Smooth muscle cell (in vitro differentiated cells): Measurements from ENCODE around the gene SLC38A1. TPM values are rescaled to one million over a fixed set of nuclear protein-coding genes. Genes with fewer than 3 reads are reported as not detected.
"Not testable (repeated sequence)": the region's sequence is repeated elsewhere in the genome, so short reads cannot be mapped to it uniquely, and the experiment has no call there.

Experiments used
- DNase-seq: peaks from one replicate; lab custom pipeline; 2025; ENCODE audit not compliant: unreplicated experiment; lab: John Stamatoyannopoulos, UW
- H2AFZ ChIP-seq: fragments of 200-600 bp; sonication (generic); 2 replicates; pipeline ENCODE4 v1.6.0; 2016; ENCODE audit warnings: antibody characterized with exemption, low read depth, mild to moderate bottlenecking
- H3F3A ChIP-seq: fragments of 200-600 bp; sonication (generic); 2 replicates; pipeline ENCODE4 v1.6.0; 2017; ENCODE audit warnings: antibody characterized with exemption, low read depth
- H3K27ac ChIP-seq: fragments of 200-600 bp; sonication (generic); 2 replicates; pipeline ENCODE4 v1.5.1; 2016; ENCODE audit warnings: low read depth, mild to moderate bottlenecking
- H3K27me3 ChIP-seq: fragments of 200-600 bp; sonication (generic); 2 replicates; pipeline ENCODE4 v1.6.1; 2016; ENCODE audit warnings: low read depth, mild to moderate bottlenecking
- H3K36me3 ChIP-seq: fragments of 200-600 bp; sonication (generic); 2 replicates; pipeline ENCODE4 v1.5.1; 2016; ENCODE audit warnings: low read depth
- H3K4me1 ChIP-seq: fragments of 200-600 bp; sonication (generic); 2 replicates; pipeline ENCODE4 v1.5.1; 2016; ENCODE audit warnings: low read depth
- H3K4me2 ChIP-seq: fragments of 200-600 bp; sonication (generic); 2 replicates; pipeline ENCODE4 v1.6.0; 2016; ENCODE audit warnings: mild to moderate bottlenecking
- H3K4me3 ChIP-seq: fragments of 200-600 bp; sonication (generic); 2 replicates; pipeline ENCODE4 v1.5.1; 2016; ENCODE audit warnings: mild to moderate bottlenecking
- H3K79me2 ChIP-seq: fragments of 200-600 bp; sonication (generic); 2 replicates; pipeline ENCODE4 v1.6.0; 2016; ENCODE audit warnings: low read depth, mild to moderate bottlenecking
- H3K9ac ChIP-seq: fragments of 200-600 bp; sonication (generic); 2 replicates; pipeline ENCODE4 v1.6.0; 2016; ENCODE audit warnings: low read depth
- H3K9me3 ChIP-seq: fragments of 200-600 bp; sonication (generic); replicated peaks from 2 replicates; pipeline ENCODE4 v1.5.1; 2016; ENCODE audit warnings: low read depth
- H4K20me1 ChIP-seq: fragments of 200-600 bp; sonication (generic); 2 replicates; pipeline ENCODE4 v1.6.0; 2016; ENCODE audit warnings: low read depth
- CTCF ChIP-seq: fragments of 200-600 bp; sonication (generic); IDR thresholded peaks from 2 replicates; pipeline ENCODE4 v1.5.1; 2017; ENCODE audit warnings: borderline replicate concordance, mild to moderate bottlenecking, antibody characterized with exemption; ENCODE audit not compliant: insufficient read depth, poor library complexity, severe bottlenecking
- WGBS: methylation state at CpG from one replicate; pipeline ENCODE4 v1.1.7; 2016; ENCODE audit warnings: low lambda C conversion rate; 5-methylcytosine and 5-hydroxymethylcytosine counted together
- polyA plus RNA-seq: library from polyadenylated mRNA; unstranded; fragments of >200 nt; fragmentation: Nextera tagmentation; extraction: Ambion mirVana; gene quantifications from 2 replicates; pipeline ENCODE4 v1.2.1, GENCODE V29; 2016
- total RNA-seq: library from RNA; depleted of rRNA; stranded (reverse); fragments of >200 nt; gene quantifications from 2 replicates; pipeline ENCODE4 v1.2.3, GENCODE V29; 2014

Gene SLC38A1
- total and polyA plus RNA-seq, 2 experiments from 2014 or later, result 23.5 to 85.8 TPM

GRCh38 chr12:46165191-46165590 is 103.7 kb downstream of the SLC38A1 start:
- H3K9ac ChIP-seq, result no peak overlapping the region
- H3K27ac ChIP-seq, result no peak overlapping the region
- peaks cover 8% of the 10 kb centered on the region for H3K4me1 ChIP-seq
- no peaks in the 10 kb centered on the region for H4K20me1 ChIP-seq
- H3K79me2 ChIP-seq, result no peaks in the 10 kb centered on the region
- H3K4me3 ChIP-seq, result no peak overlapping the region
- H2AFZ ChIP-seq, result no peak overlapping the region
- no peak for TF ChIP-seq CTCF
- no peak for DNase-seq
- peaks cover 12% of the 10 kb centered on the region for H3F3A ChIP-seq
- no peaks in the 10 kb centered on the region for H3K9me3 ChIP-seq
- WGBS, result 73% methylated on average over 4 of the region's 5 CpGs
- no peaks in the 10 kb centered on the region for H3K36me3 ChIP-seq
- no peak overlapping the region for H3K4me2 ChIP-seq
- H3K27me3 ChIP-seq, result no peaks in the 10 kb centered on the region

DNA sequence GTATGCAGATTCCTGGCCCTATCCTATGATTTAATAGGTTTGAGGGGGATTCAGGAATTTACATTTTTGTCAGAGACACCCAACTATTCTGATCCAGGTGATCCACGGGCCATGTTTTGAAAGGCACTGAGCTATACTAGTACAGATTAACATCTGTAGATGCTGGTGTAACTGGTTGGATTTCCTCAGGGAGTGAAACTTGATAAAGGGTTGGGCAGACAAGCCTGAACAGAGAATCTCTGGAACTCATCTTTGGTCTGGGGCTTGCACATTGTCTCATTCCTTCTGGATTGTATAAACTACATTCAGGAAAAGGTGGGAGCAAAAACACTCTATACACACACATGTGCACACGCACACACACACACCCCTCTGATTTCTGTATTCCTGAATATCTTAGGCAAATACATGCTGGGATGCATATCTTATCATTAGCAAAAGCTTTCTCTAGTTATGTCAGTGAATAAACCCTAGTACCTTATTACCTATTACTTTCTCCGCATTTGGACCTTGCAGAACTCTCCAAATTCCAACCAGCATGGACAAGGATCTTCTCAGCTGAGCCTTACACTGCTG is 104.6 kb downstream of the SLC38A1 start:
- Histone ChIP-seq H3K27ac (peak overlapping the region; percentile 29), H4K20me1 (no peaks in the 10 kb centered on the region)
- WGBS, result 53% methylated on average over 3 of the region's 3 CpGs

GRCh38 chr12:46162549-46163076 is 106.2 kb downstream of the SLC38A1 start:
- not testable (repeated sequence) for H3K4me3 ChIP-seq, H3K36me3 ChIP-seq, H4K20me1 ChIP-seq, H3K79me2 ChIP-seq, H3K27me3 ChIP-seq, DNase-seq, H3K4me2 ChIP-seq, H3K9me3 ChIP-seq, H3K27ac ChIP-seq, H2AFZ ChIP-seq, H3K9ac ChIP-seq
- peaks cover 14% of the 10 kb centered on the region for H3K4me1 ChIP-seq
- 94% methylated on average over 3 of the region's 4 CpGs for WGBS
- H3F3A ChIP-seq, result peaks cover 27% of the 10 kb centered on the region

More for the DNA sequence above, 104.6 kb downstream of the SLC38A1 start:
- H3K36me3 ChIP-seq, result no peaks in the 10 kb centered on the region
- H3K27me3 ChIP-seq, result no peaks in the 10 kb centered on the region
- no peak overlapping the region for H3K4me2 ChIP-seq
- H3K4me3 ChIP-seq, result no peak overlapping the region
- no peaks in the 10 kb centered on the region for H3K79me2 ChIP-seq
- no peak overlapping the region for H3K9ac ChIP-seq
- peaks cover 14% of the 10 kb centered on the region for H3K4me1 ChIP-seq
- peaks cover 20% of the 10 kb centered on the region for H3F3A ChIP-seq
- no peak overlapping the region for H2AFZ ChIP-seq
- TF ChIP-seq CTCF, result no peak
- H3K9me3 ChIP-seq, result no peaks in the 10 kb centered on the region
- no peak for DNase-seq

DNA sequence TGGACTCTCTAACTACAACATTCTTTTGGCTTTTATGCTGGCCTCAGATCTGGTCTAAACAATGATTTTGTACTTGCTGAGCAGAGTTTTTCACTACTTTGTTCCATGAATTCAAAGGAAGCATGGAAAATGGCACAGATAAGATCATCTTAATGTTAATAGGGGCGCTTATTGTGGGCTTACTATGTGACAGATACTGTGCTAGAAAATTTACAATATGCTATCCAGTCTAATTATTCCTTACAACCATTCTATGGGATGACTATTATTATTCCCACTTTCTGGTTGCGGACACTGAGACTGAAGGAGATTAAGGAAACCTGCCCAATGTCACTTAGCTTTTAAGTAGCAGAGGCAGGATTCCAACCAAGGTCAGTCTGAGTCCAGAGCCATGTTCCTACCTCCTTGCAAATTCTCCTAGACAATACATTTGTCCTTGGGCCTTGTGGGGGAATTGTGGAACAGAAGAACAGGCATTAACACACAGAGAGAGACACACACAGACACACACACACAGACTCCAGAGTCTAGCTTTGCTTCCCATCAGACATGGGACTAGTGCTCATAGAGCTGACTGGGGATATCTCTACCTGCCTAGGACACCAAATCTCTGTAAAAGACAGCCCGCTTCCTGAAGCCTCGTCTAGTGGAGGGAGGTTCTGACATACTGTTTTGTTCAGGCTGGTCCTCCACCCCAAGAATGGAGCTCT is 107.7 kb downstream of the SLC38A1 start:
- Histone ChIP-seq H3K27ac (peak overlapping the region; percentile 84), H4K20me1 (no peaks in the 10 kb centered on the region), H3F3A (peaks cover 27% of the 10 kb centered on the region), H3K9me3 (no peaks in the 10 kb centered on the region), H2AFZ (peak overlapping the region; percentile 60), H3K4me1 (peaks cover 14% of the 10 kb centered on the region), H3K9ac (no peak overlapping the region), H3K4me3 (no peak overlapping the region), H3K4me2 (peak overlapping the region; percentile 65), H3K27me3 (no peaks in the 10 kb centered on the region), H3K36me3 (peaks cover 2% of the 10 kb centered on the region), H3K79me2 (no peaks in the 10 kb centered on the region)
- TF ChIP-seq CTCF, result no peak
- DNase-seq, result no peak
- 60% methylated on average over 4 of the region's 4 CpGs for WGBS
